Stomach (tissue), 4 donors: ENCODE data around the gene DHRS7B.
"Not testable (repeated sequence)": the region's sequence is repeated elsewhere in the genome, so short reads cannot be mapped to it uniquely, and the experiment has no call there.

Experiments
- CTCF ChIP-seq, 7 experiments: fragments of 450-650 bp in 4 of 7; fragments of 200-600 bp in 3 of 7; sonication (generic) in 3 of 7; IDR thresholded peaks; one replicate each; pipeline ENCODE4 v1.5.1; 2016 to 2019; ENCODE audit warnings: antibody characterized with exemption in 7 of 7, control low read depth in 2 of 7, mild to moderate bottlenecking in 1 of 7
- EP300 ChIP-seq: sonication (generic); formaldehyde crosslinking; IDR thresholded peaks from one replicate; pipeline ENCODE4 v1.6.1; 2017; ENCODE audit warnings: antibody characterized with exemption
- POLR2A ChIP-seq, 4 donors: fragments of 450-650 bp; IDR thresholded peaks; one replicate each; pipeline ENCODE4 v1.6.1; 2016; ENCODE audit warnings: antibody characterized with exemption in 4 of 4, control low read depth in 2 of 4, mild to moderate bottlenecking in 1 of 4, moderate library complexity in 1 of 4
- POLR2AphosphoS5 ChIP-seq, 3 donors: sonication (generic); formaldehyde crosslinking; IDR thresholded peaks; one replicate each; pipeline ENCODE4 v1.6.1; 2016; ENCODE audit warnings: antibody characterized with exemption in 3 of 3

- not testable (repeated sequence) for TF ChIP-seq CTCF (IDR thresholded peaks at IDR 0.05); EP300; POLR2A (IDR thresholded peaks at IDR 0.05); POLR2AphosphoS5 (IDR thresholded peaks at IDR 0.05)
These were observed 2.2 kb upstream of the DHRS7B start for GRCh38 chr17:21124517-21124916.
